Loucy (cell line): ENCODE results near the gene SASH3.

Source experiments
- EZH2phosphoT487 ChIP-seq: fragments of 200-600 bp; IDR thresholded peaks from 2 replicates; pipeline ENCODE4 v1.6.1; 2018; ENCODE audit warnings: antibody characterized with exemption, mild to moderate bottlenecking, moderate library complexity, borderline replicate concordance
- TF ChIP-seq, protein P1 (sequence below): fragments of 200-600 bp; sonication (generic); conservative IDR thresholded peaks from 2 replicates; pipeline ENCODE4 v1.5.1; 2014; ENCODE audit warnings: mild to moderate bottlenecking, antibody characterized with exemption, low read length

DNA sequence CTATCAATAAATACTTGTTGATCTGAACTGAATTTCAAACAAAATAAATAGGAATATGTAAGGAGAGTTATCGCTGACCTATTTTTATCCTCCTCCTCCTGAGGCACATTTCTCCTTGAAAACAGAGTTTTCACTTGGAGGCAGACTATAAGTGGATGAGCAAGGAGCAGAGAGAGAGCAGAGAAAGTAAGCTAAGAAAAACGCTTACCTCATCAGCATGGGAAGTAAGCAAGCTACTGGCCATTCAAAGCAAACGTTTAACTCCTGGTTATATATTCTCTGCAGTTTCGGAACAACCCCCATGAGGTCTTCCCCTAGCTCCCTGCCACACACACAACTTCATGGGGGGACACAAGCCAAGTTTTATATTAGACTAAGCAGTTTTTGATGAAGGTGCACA, 50.7 kb downstream of the SASH3 start:
- TF ChIP-seq, protein P1, sequence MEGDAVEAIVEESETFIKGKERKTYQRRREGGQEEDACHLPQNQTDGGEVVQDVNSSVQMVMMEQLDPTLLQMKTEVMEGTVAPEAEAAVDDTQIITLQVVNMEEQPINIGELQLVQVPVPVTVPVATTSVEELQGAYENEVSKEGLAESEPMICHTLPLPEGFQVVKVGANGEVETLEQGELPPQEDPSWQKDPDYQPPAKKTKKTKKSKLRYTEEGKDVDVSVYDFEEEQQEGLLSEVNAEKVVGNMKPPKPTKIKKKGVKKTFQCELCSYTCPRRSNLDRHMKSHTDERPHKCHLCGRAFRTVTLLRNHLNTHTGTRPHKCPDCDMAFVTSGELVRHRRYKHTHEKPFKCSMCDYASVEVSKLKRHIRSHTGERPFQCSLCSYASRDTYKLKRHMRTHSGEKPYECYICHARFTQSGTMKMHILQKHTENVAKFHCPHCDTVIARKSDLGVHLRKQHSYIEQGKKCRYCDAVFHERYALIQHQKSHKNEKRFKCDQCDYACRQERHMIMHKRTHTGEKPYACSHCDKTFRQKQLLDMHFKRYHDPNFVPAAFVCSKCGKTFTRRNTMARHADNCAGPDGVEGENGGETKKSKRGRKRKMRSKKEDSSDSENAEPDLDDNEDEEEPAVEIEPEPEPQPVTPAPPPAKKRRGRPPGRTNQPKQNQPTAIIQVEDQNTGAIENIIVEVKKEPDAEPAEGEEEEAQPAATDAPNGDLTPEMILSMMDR = no peak
- TF ChIP-seq EZH2phosphoT487 = no peak
